Neural cell (in vitro differentiated cells): ENCODE data around the gene GDI1. TPM values are rescaled to one million over a fixed set of nuclear protein-coding genes. Genes with fewer than 3 reads are reported as not detected.

ENCODE experiments used
- H2AFZ ChIP-seq: fragments of 200-600, 300-800 bp; sonication (generic), shearing (Covaris generic); 2 replicates; pipeline ENCODE4 v1.6.0; 2014; ENCODE audit warnings: low read depth, mild to moderate bottlenecking, antibody characterized with exemption, low read length, moderate library complexity
- H3F3A ChIP-seq: fragments of 200-600 bp; shearing (Covaris generic); 2 replicates; pipeline ENCODE4 v1.6.1; 2016; ENCODE audit warnings: mild to moderate bottlenecking, moderate library complexity, mixed read lengths, antibody characterized with exemption, low read length; ENCODE audit not compliant: insufficient read depth, poor library complexity, severe bottlenecking
- H3K27ac ChIP-seq: fragments of 200-600, 300-800 bp; sonication (generic), shearing (Covaris generic); 2 replicates; pipeline ENCODE4 v1.5.1; 2014; ENCODE audit warnings: mild to moderate bottlenecking, low read length, moderate library complexity
- H3K27me3 ChIP-seq: fragments of 300-800, 200-600 bp; sonication (generic), shearing (Covaris generic); 2 replicates; pipeline ENCODE4 v1.6.0; 2014; ENCODE audit warnings: mild to moderate bottlenecking, low read depth, low read length, moderate library complexity; ENCODE audit not compliant: insufficient read depth
- H3K36me3 ChIP-seq: fragments of 300-800, 200-600 bp; sonication (generic), shearing (Covaris generic); 2 replicates; pipeline ENCODE4 v1.5.1; 2014; ENCODE audit warnings: mild to moderate bottlenecking, antibody characterized with exemption, low read length, moderate library complexity; ENCODE audit not compliant: insufficient read depth
- H3K4me2 ChIP-seq: fragments of 300-800, 200-600 bp; sonication (generic), shearing (Covaris generic); 2 replicates; pipeline ENCODE4 v1.6.0; 2014; ENCODE audit warnings: mild to moderate bottlenecking, low read length
- H3K4me3 ChIP-seq: fragments of 300-800, 200-600 bp; sonication (generic), shearing (Covaris generic); 2 replicates; pipeline ENCODE4 v1.5.1; 2014; ENCODE audit warnings: mild to moderate bottlenecking, low read length, moderate library complexity
- H3K79me2 ChIP-seq: fragments of 200-600 bp; shearing (Covaris generic); replicated peaks from 2 replicates; pipeline ENCODE4 v1.6.0; 2014; ENCODE audit warnings: mild to moderate bottlenecking, low read length, moderate library complexity; ENCODE audit not compliant: insufficient read depth
- H3K9ac ChIP-seq: fragments of 300-800, 200-600 bp; sonication (generic), shearing (Covaris generic); 2 replicates; pipeline ENCODE4 v1.6.1; 2016; ENCODE audit warnings: mild to moderate bottlenecking, low read length, mixed read lengths
- H3K9me2 ChIP-seq: fragments of 200-600 bp; shearing (Covaris generic); 2 replicates; pipeline ENCODE4 v1.6.1; 2016; ENCODE audit warnings: mild to moderate bottlenecking, low read length, mixed read lengths; ENCODE audit not compliant: insufficient read depth
- H3K9me3 ChIP-seq: fragments of 200-600, 300-800 bp; sonication (generic), shearing (Covaris generic); 2 replicates; pipeline ENCODE4 v1.6.1; 2016; ENCODE audit warnings: mild to moderate bottlenecking, mixed run types, low read length, moderate library complexity, mixed read lengths
- H4K20me1 ChIP-seq: fragments of 200-600 bp; shearing (Covaris generic); 2 replicates; pipeline ENCODE4 v1.6.1; 2016; ENCODE audit warnings: mild to moderate bottlenecking, mixed run types; ENCODE audit not compliant: insufficient read depth
- CTCF ChIP-seq: fragments of 450-650 bp; IDR thresholded peaks from 2 replicates; pipeline ENCODE4 v1.5.1; 2014; ENCODE audit warnings: antibody characterized with exemption, mild to moderate bottlenecking, moderate library complexity; ENCODE audit not compliant: poor library complexity, severe bottlenecking
- EP300 ChIP-seq: fragments of 450-650 bp; conservative IDR thresholded peaks from 2 replicates; pipeline ENCODE4 v1.6.1; 2014; ENCODE audit warnings: antibody characterized with exemption, mild to moderate bottlenecking, moderate library complexity; ENCODE audit not compliant: poor library complexity, severe bottlenecking
- POLR2AphosphoS5 ChIP-seq: IDR thresholded peaks from 2 replicates; pipeline ENCODE4 v1.6.1; 2012
- REST ChIP-seq: IDR thresholded peaks from 2 replicates; pipeline ENCODE4 v1.6.1; 2012; ENCODE audit warnings: borderline replicate concordance
- SMC3 ChIP-seq: fragments of 450-650 bp; conservative IDR thresholded peaks from 2 replicates; pipeline ENCODE4 v1.6.1; 2014; ENCODE audit warnings: antibody characterized with exemption, mild to moderate bottlenecking, moderate library complexity; ENCODE audit not compliant: poor library complexity
- TAF1 ChIP-seq: IDR thresholded peaks from 2 replicates; pipeline ENCODE4 v1.6.1; 2012; ENCODE audit warnings: low read depth
- polyA plus RNA-seq: library from polyadenylated mRNA; depleted of rRNA; stranded (reverse); fragments of >200 nt; gene quantifications from 2 replicates; pipeline ENCODE4 v1.2.3, GENCODE V29; 2014

Gene GDI1
- polyA plus RNA-seq, 1 donor from 2014 or later, result 370 TPM

- H3K9me2 ChIP-seq, result no peaks in the 10 kb centered on the region
- H3K4me3 ChIP-seq, result no peak overlapping the region
- no peak overlapping the region for H3K4me2 ChIP-seq
- no peak overlapping the region for H3K27ac ChIP-seq
- H3K9ac ChIP-seq, result no peak overlapping the region
- TF ChIP-seq CTCF, result no peak
- TF ChIP-seq EP300, result no peak
- TF ChIP-seq REST, result no peak
- no peaks in the 10 kb centered on the region for H3K27me3 ChIP-seq
- no peaks in the 10 kb centered on the region for H3F3A ChIP-seq
- H2AFZ ChIP-seq, result no peak overlapping the region
- no peaks in the 10 kb centered on the region for H4K20me1 ChIP-seq
- H3K9me3 ChIP-seq, result no peaks in the 10 kb centered on the region
- no peaks in the 10 kb centered on the region for H3K36me3 ChIP-seq
- H3K79me2 ChIP-seq, result no peaks in the 10 kb centered on the region
Observed at GRCh38 chrX:154469880-154470279, 32.9 kb downstream of the GDI1 start.

GRCh38 chrX:154470434-154470833 is 33.5 kb downstream of the GDI1 start:
- Histone ChIP-seq H3F3A (no peaks in the 10 kb centered on the region), H3K27ac (no peak overlapping the region), H3K4me2 (no peak overlapping the region), H4K20me1 (no peaks in the 10 kb centered on the region), H3K9me3 (no peaks in the 10 kb centered on the region), H3K9me2 (no peaks in the 10 kb centered on the region), H3K4me3 (no peak overlapping the region), H3K36me3 (no peaks in the 10 kb centered on the region), H2AFZ (no peak overlapping the region), H3K27me3 (no peaks in the 10 kb centered on the region), H3K9ac (no peak overlapping the region), H3K79me2 (no peaks in the 10 kb centered on the region)
- no peak for TF ChIP-seq TAF1
- no peak for TF ChIP-seq EP300

- TF ChIP-seq SMC3 (no peak), TAF1 (no peak), POLR2AphosphoS5 (no peak)
- no peak overlapping the region for H2AFZ ChIP-seq
- H3K4me2 ChIP-seq, result no peak overlapping the region
- H3F3A ChIP-seq, result no peaks in the 10 kb centered on the region
- no peak overlapping the region for H3K4me3 ChIP-seq
- H3K9me3 ChIP-seq, result no peaks in the 10 kb centered on the region
- H3K27ac ChIP-seq, result no peak overlapping the region
- no peaks in the 10 kb centered on the region for H3K9me2 ChIP-seq
- no peaks in the 10 kb centered on the region for H4K20me1 ChIP-seq
- H3K36me3 ChIP-seq, result no peaks in the 10 kb centered on the region
- H3K79me2 ChIP-seq, result no peaks in the 10 kb centered on the region
- H3K27me3 ChIP-seq, result no peaks in the 10 kb centered on the region
- H3K9ac ChIP-seq, result no peak overlapping the region
Observed at GRCh38 chrX:154470914-154471568, 34.1 kb downstream of the GDI1 start.
